Measurements from ENCODE around the gene DDX6.
"Not testable (repeated sequence)": the region's sequence is repeated elsewhere in the genome, so short reads cannot be mapped to it uniquely, and the experiment has no call there.

Gene DDX6

DNA sequence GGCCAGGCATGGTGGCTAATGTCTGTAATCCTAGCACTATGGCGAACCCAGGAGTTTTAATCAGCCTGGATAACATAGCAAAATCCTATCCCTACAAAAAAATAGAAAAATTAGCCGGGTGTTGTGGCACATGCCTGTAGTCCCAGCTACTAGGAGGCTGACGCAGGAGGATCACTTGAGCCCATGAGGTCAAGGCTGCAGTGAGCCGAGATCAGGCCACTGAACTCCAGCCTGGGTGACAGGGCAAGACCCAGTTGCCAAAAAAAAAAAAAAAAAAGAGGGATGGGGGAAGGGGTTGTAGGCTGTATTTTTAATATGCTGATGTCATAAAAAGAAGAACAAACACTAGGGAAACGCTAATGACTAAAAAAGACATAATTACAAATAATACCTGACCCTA, 12.1 kb downstream of the DDX6 start:
- TF ChIP-seq ZNF274 (IDR thresholded peaks at IDR 0.05; ENCODE audit: low read depth, low read length): no peak

DNA sequence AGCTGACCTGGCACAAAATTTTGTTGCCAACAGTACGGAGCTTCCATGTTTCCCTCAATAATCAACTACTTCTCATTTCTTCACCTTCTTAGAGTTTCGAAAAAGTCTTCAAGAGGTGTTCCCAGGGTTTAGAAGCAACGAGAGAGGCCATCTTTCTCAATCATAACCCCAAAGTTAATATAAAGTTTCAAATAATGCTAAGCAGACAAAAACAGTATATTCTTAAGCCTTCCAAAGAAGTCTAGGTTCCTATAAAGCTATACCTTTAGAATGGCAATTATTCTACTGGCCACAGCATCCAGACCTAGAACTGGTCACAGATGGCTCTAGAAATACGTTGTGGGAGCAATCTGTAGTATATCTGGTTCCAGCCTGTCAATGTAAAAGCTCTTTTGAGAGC, 16.9 kb downstream of the DDX6 start:
- no peak for TF ChIP-seq ZNF274 (IDR thresholded peaks at IDR 0.05; ENCODE audit: low read depth, low read length)
- no peak overlapping the region for H3K4me3 ChIP-seq (ENCODE audit: low read length)

More for the DNA sequence above, 12.1 kb downstream of the DDX6 start:
- no peak overlapping the region for H3K4me3 ChIP-seq (ENCODE audit: low read length)

DNA sequence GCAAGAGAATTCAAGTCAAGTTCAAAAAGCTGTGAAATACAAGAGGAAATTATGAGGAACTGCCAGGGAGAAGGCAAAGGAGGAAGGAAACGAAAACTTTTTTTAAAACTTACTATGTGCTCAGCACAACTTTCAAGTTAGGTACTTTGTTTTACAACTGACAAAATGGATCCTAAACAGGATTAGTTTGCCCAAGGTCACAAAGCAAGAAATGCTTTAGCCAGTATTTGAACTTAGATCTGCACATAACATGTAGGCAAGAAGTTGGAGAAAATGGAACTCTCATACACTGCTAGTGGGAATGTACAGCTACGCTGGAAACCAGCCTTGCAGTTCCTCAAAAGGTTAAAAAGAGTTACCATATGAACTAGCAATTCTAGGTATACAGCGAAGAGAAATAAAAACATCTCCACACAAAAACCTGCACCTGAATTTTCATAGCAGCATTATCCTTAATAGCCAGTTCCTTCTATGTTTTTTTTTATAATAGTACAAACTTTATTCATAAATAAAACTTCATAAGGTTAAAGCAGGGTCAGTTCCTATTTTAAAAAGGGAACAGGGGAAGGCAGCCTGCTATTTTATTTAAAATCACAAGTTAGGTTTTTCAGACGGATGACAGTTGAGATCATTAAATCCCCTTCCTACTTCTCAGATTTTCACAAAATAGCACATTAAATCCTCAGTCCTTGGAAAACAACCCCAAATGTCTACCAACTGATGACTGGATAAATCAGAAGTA, 19.2 kb downstream of the DDX6 start:
- TF ChIP-seq ZNF274 (IDR thresholded peaks at IDR 0.05; ENCODE audit: low read depth, low read length): no peak
- no peak overlapping the region for H3K4me3 ChIP-seq (ENCODE audit: low read length)

DNA sequence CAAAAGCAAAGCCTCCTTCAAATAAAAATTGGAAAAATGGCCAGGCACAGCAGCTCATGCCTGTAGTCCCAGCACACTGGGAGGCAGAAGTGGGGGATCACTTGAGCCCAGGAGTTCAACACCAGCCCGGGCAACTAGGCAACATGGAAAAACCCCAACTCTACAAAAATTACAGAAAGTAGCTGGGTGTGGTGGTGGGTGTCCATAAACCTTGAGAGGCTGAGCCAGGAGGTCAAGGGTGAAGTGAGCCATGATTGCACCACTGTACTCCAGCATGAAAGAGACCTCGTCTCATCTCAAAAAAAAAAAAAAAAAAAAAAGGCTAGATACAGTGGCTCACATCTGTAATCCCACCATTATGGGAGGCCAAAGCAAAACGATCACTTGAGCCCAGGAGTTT, 22.3 kb downstream of the DDX6 start:
- H3K4me3 ChIP-seq (ENCODE audit: low read length): no peak overlapping the region
- no peak for TF ChIP-seq ZNF274 (IDR thresholded peaks at IDR 0.05; ENCODE audit: low read depth, low read length)

DNA sequence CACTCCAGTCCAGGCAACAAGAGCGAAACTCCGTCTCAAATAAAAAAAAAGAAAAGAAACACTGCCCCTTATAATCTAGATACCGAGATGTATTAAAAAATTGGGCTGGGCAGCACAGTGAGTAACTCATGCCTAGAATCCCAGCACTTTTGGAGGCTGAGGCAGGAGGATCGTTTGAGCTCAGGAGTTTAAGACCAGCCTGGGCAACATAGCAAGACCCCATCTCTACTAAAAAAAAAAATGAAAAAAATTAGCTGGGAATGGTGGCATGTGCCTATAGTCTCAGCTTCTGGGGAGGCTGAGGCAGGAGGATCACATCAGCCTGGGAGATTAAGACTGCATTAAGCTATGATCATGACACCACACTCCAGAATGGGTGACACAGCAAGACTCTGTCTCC, 24.9 kb downstream of the DDX6 start:
- H3K4me3 ChIP-seq (ENCODE audit: low read length): no peak overlapping the region
- no peak for TF ChIP-seq ZNF274 (IDR thresholded peaks at IDR 0.05; ENCODE audit: low read depth, low read length)

DNA sequence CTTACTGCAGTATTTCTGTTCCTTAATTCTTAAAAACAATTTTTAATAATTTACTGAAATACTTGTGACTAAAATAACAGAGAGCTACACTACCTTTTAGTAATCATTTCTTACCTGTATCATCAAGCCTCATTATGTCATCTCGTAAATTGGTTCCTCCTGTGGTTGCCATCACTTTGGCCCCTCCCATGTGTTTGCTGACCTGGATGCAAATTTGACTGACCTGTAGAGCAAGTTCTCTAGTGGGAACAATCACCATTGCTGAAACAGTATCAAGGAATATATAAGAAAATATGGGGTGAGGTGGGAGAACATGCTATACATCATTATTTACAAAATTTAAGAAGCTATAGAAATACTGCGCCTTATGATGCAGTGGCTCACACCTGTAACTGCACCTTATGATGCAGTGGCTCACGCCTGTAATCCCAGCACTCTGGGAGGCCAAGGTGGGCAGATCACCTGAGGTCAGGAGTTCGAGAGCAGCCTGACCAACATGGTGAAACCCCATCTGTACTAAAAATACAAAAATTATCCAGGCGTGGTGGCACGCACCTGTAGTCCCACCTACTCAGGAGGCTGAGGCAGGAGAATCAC, 25.8 kb downstream of the DDX6 start:
- not testable (repeated sequence) for H3K4me3 ChIP-seq (ENCODE audit: low read length)

DNA sequence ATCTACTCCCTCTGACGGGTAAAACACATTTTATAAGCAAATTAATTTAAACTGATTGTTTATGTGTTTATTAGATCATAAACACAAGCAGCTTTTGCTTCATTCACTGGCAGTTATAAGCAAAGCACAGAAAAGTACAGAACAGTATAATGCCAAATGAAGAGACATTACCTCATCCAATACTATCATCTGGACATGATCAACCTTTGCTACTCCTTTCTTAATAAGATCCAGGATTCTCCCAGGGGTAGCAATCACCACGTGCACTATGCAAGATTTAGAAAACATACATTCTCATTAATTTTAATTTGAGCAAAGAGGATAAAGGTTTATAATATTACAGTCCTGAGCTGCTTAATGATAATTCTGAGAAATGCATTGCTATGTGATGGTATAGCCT, 27.9 kb downstream of the DDX6 start:
- H3K4me3 ChIP-seq (ENCODE audit: low read length): no peak overlapping the region
- no peak for TF ChIP-seq ZNF274 (IDR thresholded peaks at IDR 0.05; ENCODE audit: low read depth, low read length)

DNA sequence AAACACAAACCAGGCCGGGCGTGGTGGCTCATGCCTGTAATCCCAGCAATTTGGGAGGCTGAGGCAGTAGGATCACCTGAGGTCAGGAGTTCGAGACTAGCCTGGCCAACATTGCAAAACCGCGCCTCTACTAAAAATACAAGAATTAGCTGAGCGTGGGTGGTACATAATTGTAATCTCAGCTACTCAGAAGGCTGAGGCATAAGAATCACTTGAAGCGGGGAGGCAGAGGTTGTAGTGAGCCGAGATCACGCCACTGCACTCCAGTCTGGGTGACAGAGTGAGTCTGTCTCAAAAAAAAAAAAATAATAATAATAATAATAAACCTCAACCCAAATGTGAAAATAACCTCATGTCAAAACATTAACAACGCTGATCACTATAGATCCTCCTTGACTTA, 29.0 kb downstream of the DDX6 start:
- H3K4me3 ChIP-seq (ENCODE audit: low read length): not testable (repeated sequence)

- H3K4me3 ChIP-seq (ENCODE audit: low read length): no peak overlapping the region
- TF ChIP-seq ZNF274 (IDR thresholded peaks at IDR 0.05; ENCODE audit: low read depth, low read length): no peak
These were observed 33.0 kb downstream of the DDX6 start for GRCh38 chr11:118757876-118758399.

DNA sequence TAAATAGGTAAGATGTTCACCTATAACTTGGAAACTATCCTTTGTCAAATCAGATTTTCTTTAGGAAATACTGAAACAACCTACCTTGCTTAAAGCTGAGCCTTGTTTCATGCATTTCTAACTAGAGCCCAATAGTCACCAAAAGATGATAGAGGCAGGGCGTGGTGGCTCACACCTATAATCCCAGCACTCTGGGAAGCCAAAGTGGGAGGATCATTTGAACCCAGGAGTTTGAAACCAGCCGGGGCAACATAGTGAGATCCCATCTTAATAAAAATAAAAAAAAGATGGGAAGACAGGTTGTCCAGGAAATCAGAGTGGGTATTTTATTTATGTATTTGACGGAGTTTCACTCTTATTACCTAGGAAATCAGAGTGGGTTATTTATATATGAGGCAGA, 38.3 kb downstream of the DDX6 start:
- TF ChIP-seq ZNF274 (IDR thresholded peaks at IDR 0.05; ENCODE audit: low read depth, low read length): no peak
- H3K4me3 ChIP-seq (ENCODE audit: low read length): no peak overlapping the region

- no peak overlapping the region for H3K4me3 ChIP-seq (ENCODE audit: low read length)
These were observed 41.5 kb downstream of the DDX6 start for GRCh38 chr11:118749429-118749828.

DNA sequence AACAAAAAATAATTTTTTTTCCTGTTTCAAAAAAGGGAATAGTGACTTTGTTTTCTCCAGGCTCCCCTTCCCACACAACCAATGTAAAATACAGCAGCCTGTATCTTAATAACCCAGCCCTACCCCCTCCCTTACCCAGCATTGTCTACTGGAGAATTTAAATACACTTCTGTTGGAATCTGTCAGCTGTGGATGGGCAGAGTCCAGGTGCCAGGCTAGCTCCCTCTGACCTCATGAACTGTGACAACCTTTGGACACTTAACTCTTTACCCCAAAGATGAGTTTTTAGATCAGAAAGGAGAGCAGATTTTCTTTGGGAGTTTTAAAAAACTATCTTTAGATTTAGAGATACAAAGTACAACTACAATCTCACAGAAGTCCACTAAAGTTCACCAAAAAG, 42.9 kb downstream of the DDX6 start:
- H3K4me3 ChIP-seq (ENCODE audit: low read length): no peak overlapping the region
- TF ChIP-seq ZNF274 (IDR thresholded peaks at IDR 0.05; ENCODE audit: low read depth, low read length): no peak

More at GRCh38 chr11:118749429-118749828, 41.5 kb downstream of the DDX6 start:
- TF ChIP-seq ZNF274 (IDR thresholded peaks at IDR 0.05; ENCODE audit: low read depth, low read length): no peak

- no peak overlapping the region for H3K4me3 ChIP-seq (ENCODE audit: low read length)
- no peak for TF ChIP-seq ZNF274 (IDR thresholded peaks at IDR 0.05; ENCODE audit: low read depth, low read length)
These were observed 43.9 kb downstream of the DDX6 start for GRCh38 chr11:118746988-118747585.

DNA sequence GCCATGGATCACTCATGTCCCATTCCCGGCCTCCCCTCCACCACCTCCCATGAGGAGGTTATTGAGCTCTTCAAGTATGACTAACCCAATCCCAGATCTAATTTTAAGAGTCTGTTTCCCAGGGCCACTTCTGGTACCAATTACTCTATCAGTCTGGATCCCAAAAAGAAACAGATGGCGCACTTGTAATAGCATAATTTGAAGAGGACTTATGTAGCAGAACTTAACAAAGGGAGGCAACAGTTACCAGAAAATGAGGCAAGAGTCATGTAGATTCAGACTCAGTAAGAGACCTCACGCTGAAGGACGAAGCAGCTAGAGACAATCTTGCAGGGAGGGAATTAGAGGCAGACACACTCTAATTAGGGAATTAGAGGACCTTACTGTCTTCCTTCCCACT, 46.9 kb downstream of the DDX6 start:
- H3K4me3 ChIP-seq (ENCODE audit: low read length): no peak overlapping the region
- no peak for TF ChIP-seq ZNF274 (IDR thresholded peaks at IDR 0.05; ENCODE audit: low read depth, low read length)

GRCh38 chr11:118742304-118742703, 48.7 kb downstream of the DDX6 start:
- H3K4me3 ChIP-seq (ENCODE audit: low read length): no peak overlapping the region
- TF ChIP-seq ZNF274 (IDR thresholded peaks at IDR 0.05; ENCODE audit: low read depth, low read length): no peak
